Fibroblast of lung (primary cell): Measurements from ENCODE around the gene PLXNA2. TPM values are rescaled to one million over a fixed set of nuclear protein-coding genes. Genes with fewer than 3 reads are reported as not detected.

Experiments used
- DNase-seq, 2 donors: peaks; one replicate each; pipeline versions ENCODE4 v3.0.0 to v3.0.0-alpha.2; 2010; ENCODE audit warnings: low read depth in 2 of 2
- H2AFZ ChIP-seq: 2 replicates; pipeline ENCODE4 v1.5.1; 2012; ENCODE audit warnings: low read length, control low read depth, inconsistent platforms
- H3K27ac ChIP-seq: 2 replicates; pipeline ENCODE4 v1.5.1; 2011; ENCODE audit warnings: low read length, control low read depth; ENCODE audit not compliant: insufficient read depth
- H3K27me3 ChIP-seq: 2 replicates; pipeline ENCODE4 v1.5.1; 2011; ENCODE audit warnings: mild to moderate bottlenecking, low read length; ENCODE audit not compliant: control insufficient read depth, insufficient read depth
- H3K36me3 ChIP-seq: 2 replicates; pipeline ENCODE4 v1.5.1; 2011; ENCODE audit warnings: low read length; ENCODE audit not compliant: control insufficient read depth, insufficient read depth
- H3K4me1 ChIP-seq: 2 replicates; pipeline ENCODE4 v1.5.1; 2011; ENCODE audit warnings: low read length; ENCODE audit not compliant: control insufficient read depth, insufficient read depth; ENCODE audit errors: extremely low read depth
- H3K4me2 ChIP-seq: 2 replicates; pipeline ENCODE4 v1.5.1; 2011; ENCODE audit warnings: low read length, control low read depth; ENCODE audit not compliant: insufficient read depth; ENCODE audit errors: extremely low read depth
- H3K4me3 ChIP-seq, 4 experiments: fragments of 200-600 bp in 1 of 4; sonication (generic) in 1 of 4; replicated peaks in 1 of 4; 2 replicates each; pipeline ENCODE4 v1.5.1; 2011 to 2016; ENCODE audit warnings: low read length in 4 of 4, low read depth in 3 of 4, mild to moderate bottlenecking in 3 of 4, control low read depth in 2 of 4, inconsistent platforms in 1 of 4, mixed read lengths in 1 of 4; ENCODE audit not compliant: insufficient read depth in 1 of 4; ENCODE audit errors: control extremely low read depth in 1 of 4
- H3K79me2 ChIP-seq: 2 replicates; pipeline ENCODE4 v1.5.1; 2012; ENCODE audit warnings: mild to moderate bottlenecking, low read length, inconsistent platforms; ENCODE audit not compliant: control insufficient read depth, insufficient read depth
- H3K9ac ChIP-seq: 2 replicates; pipeline ENCODE4 v1.5.1; 2011; ENCODE audit warnings: mild to moderate bottlenecking, low read length, control low read depth; ENCODE audit not compliant: insufficient read depth
- H3K9me3 ChIP-seq: 2 replicates; pipeline ENCODE4 v1.5.1; 2012; ENCODE audit warnings: low read depth, low read length; ENCODE audit not compliant: control insufficient read depth, insufficient read depth
- H4K20me1 ChIP-seq: 2 replicates; pipeline ENCODE4 v1.5.1; 2011; ENCODE audit warnings: low read length; ENCODE audit not compliant: control insufficient read depth, insufficient read depth; ENCODE audit errors: extremely low read depth
- EZH2 ChIP-seq: IDR thresholded peaks from 2 replicates; pipeline ENCODE4 v1.5.1; 2012; ENCODE audit warnings: low read length, control low read depth, mild to moderate bottlenecking; ENCODE audit errors: missing control alignments
- polyA plus RNA-seq, 2 donors: library from polyadenylated mRNA; depleted of rRNA in 1 of 2; stranded (reverse) in 1 of 2; unstranded in 1 of 2; fragments of >200 nt; gene quantifications; 2 replicates each; pipeline ENCODE4 v1.2.1, GENCODE V29; 2011 to 2012; ENCODE audit warnings: missing spikeins in 1 of 2
- total RNA-seq: library from RNA; depleted of rRNA; stranded (reverse); fragments of >200 nt; gene quantifications from 2 replicates; pipeline ENCODE4 v1.2.1, GENCODE V29; 2014
- TF ChIP-seq, protein P1 (sequence below), 2 donors: IDR thresholded peaks in 1 of 2; conservative IDR thresholded peaks in 1 of 2; 1 replicate in 1 of 2; 2 replicates in 1 of 2; pipeline ENCODE4 v1.5.1; 2011 to 2012; ENCODE audit warnings: low read length in 2 of 2, control low read depth in 1 of 2, inconsistent platforms in 1 of 2, low read depth in 1 of 2, mild to moderate bottlenecking in 1 of 2

The PLXNA2 gene
- total and polyA plus RNA-seq, 2 donors (not counting 1 experiment from before 2014, with no cell fraction given), result 0.43 to 2.0 TPM

DNA sequence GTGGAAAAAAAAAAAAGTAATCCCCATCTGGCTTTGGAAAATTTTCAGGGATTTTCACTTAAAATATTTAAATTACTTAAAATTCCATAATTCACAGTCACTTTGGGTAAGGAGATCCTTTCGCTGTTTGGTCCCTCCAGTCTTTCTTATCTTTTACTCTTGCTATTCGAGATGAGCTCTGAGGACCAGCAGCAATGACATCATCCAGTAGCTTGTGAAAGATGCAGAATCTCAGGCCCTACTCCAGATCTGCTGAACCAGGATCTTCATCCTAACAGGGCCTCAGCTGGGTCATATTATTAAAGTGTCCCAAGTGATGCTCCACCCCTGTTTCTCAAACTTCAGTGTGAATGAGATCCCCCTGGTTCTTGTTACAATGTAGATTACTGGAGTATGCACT lies 46.9 kb upstream of the PLXNA2 start:
- no peaks in the 10 kb centered on the region for H3K27me3 ChIP-seq
- no peak for DNase-seq

DNA sequence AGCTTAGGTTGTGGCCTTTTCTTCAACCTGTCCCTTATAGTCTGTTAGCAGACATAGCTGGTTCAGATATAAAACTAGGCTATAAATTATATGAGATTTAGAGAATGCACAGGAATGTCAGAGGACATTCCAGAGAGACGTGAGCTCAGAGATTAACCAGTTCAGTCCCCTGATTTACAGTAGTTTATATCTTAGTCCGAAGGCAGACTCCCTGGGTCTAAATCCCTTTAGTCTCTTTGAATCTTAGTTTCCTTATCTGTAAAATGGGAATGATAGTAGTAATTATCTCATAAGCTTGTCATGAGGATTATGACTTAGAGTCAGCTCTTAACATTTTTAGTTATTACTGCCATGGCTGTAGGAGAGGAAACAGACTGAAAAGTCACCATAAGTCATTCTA lies 45.5 kb upstream of the PLXNA2 start:
- no peak overlapping the region for H3K4me2 ChIP-seq
- TF ChIP-seq, protein P1, sequence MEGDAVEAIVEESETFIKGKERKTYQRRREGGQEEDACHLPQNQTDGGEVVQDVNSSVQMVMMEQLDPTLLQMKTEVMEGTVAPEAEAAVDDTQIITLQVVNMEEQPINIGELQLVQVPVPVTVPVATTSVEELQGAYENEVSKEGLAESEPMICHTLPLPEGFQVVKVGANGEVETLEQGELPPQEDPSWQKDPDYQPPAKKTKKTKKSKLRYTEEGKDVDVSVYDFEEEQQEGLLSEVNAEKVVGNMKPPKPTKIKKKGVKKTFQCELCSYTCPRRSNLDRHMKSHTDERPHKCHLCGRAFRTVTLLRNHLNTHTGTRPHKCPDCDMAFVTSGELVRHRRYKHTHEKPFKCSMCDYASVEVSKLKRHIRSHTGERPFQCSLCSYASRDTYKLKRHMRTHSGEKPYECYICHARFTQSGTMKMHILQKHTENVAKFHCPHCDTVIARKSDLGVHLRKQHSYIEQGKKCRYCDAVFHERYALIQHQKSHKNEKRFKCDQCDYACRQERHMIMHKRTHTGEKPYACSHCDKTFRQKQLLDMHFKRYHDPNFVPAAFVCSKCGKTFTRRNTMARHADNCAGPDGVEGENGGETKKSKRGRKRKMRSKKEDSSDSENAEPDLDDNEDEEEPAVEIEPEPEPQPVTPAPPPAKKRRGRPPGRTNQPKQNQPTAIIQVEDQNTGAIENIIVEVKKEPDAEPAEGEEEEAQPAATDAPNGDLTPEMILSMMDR (conservative IDR thresholded peaks at IDR 0.05 in 1 of 2, IDR thresholded peaks at IDR 0.05 in 1 of 2; ENCODE audit: low read depth in 1 of 2, low read length in 2 of 2), result no peak
- TF ChIP-seq EZH2, result no peak
- no peak overlapping the region for H3K4me3 ChIP-seq
- H2AFZ ChIP-seq, result no peak overlapping the region
- H3K4me1 ChIP-seq, result no peaks in the 10 kb centered on the region
- H4K20me1 ChIP-seq, result no peaks in the 10 kb centered on the region
- no peak overlapping the region for H3K9ac ChIP-seq
- H3K36me3 ChIP-seq, result no peaks in the 10 kb centered on the region
- no peak for DNase-seq
- no peak overlapping the region for H3K27ac ChIP-seq
- H3K27me3 ChIP-seq, result no peaks in the 10 kb centered on the region
- no peaks in the 10 kb centered on the region for H3K9me3 ChIP-seq
- H3K79me2 ChIP-seq, result no peaks in the 10 kb centered on the region

More for the DNA sequence above, 46.9 kb upstream of the PLXNA2 start:
- no peak overlapping the region for H3K9ac ChIP-seq
- H2AFZ ChIP-seq, result no peak overlapping the region
- H3K27ac ChIP-seq, result no peak overlapping the region
- no peaks in the 10 kb centered on the region for H3K79me2 ChIP-seq
- no peaks in the 10 kb centered on the region for H4K20me1 ChIP-seq
- TF ChIP-seq, protein P1 (conservative IDR thresholded peaks at IDR 0.05 in 1 of 2, IDR thresholded peaks at IDR 0.05 in 1 of 2; ENCODE audit: low read depth in 1 of 2, low read length in 2 of 2), result no peak
- TF ChIP-seq EZH2, result no peak
- no peak overlapping the region for H3K4me2 ChIP-seq
- H3K4me3 ChIP-seq, result no peak overlapping the region
- H3K9me3 ChIP-seq, result no peaks in the 10 kb centered on the region
- H3K36me3 ChIP-seq, result no peaks in the 10 kb centered on the region
- no peaks in the 10 kb centered on the region for H3K4me1 ChIP-seq

- H2AFZ ChIP-seq, result no peak overlapping the region
- H3K79me2 ChIP-seq, result no peaks in the 10 kb centered on the region
- no peaks in the 10 kb centered on the region for H3K4me1 ChIP-seq
- H3K9ac ChIP-seq, result no peak overlapping the region
- TF ChIP-seq EZH2, result no peak
- TF ChIP-seq, protein P1 (conservative IDR thresholded peaks at IDR 0.05 in 1 of 2, IDR thresholded peaks at IDR 0.05 in 1 of 2; ENCODE audit: low read depth in 1 of 2, low read length in 2 of 2), result no peak
- no peaks in the 10 kb centered on the region for H3K36me3 ChIP-seq
- H3K27me3 ChIP-seq, result no peaks in the 10 kb centered on the region
- H3K4me3 ChIP-seq, result no peak overlapping the region
- no peak for DNase-seq
- H4K20me1 ChIP-seq, result no peaks in the 10 kb centered on the region
- H3K9me3 ChIP-seq, result no peaks in the 10 kb centered on the region
- no peak overlapping the region for H3K4me2 ChIP-seq
- no peak overlapping the region for H3K27ac ChIP-seq
Measured at GRCh38 chr1:208288495-208288894, 44.3 kb upstream of the PLXNA2 start.
